Activated CD8-positive, alpha-beta memory T cell treated with anti-CD3 and anti-CD28 coated beads, Interleukin-2, amount 10 ng/mL, durations not matched to agents 7 days and 5 days (primary cell): Measurements from ENCODE around the gene CREB5. TPM values are rescaled to one million over a fixed set of nuclear protein-coding genes. Genes with fewer than 3 reads are reported as not detected.

Experiments
- ATAC-seq: fragments of 150-1000 bp; cut with Tn5 transposase; one replicate; pipeline ENCODE4 v1.10.0; 2021; ENCODE audit warnings: moderate library complexity
- CTCF ChIA-PET: fragments of 350-600 bp; sonication (Branson Sonifier 250); formaldehyde crosslinking; loops from one replicate; lab custom pipeline; 2021; ENCODE audit warnings: antibody characterized with exemption; lab: Charles Lee
- DNase-seq: peaks from one replicate; pipeline ENCODE4 v3.0.0-alpha.2; 2020
- H3K27ac Mint-ChIP-seq: one replicate; pipeline ENCODE4 v1.8.0; 2021; ENCODE audit warnings: mild to moderate bottlenecking, mixed read lengths
- H3K27me3 Mint-ChIP-seq: one replicate; pipeline ENCODE4 v1.8.0; 2021; ENCODE audit warnings: mixed read lengths
- H3K36me3 Mint-ChIP-seq: one replicate; pipeline ENCODE4 v1.8.0; 2021; ENCODE audit warnings: mild to moderate bottlenecking, mixed read lengths
- H3K4me1 Mint-ChIP-seq: one replicate; pipeline ENCODE4 v1.8.0; 2021; ENCODE audit warnings: mixed read lengths
- H3K4me3 Mint-ChIP-seq: one replicate; pipeline ENCODE4 v1.8.0; 2021; ENCODE audit warnings: mild to moderate bottlenecking, moderate library complexity, mixed read lengths
- H3K9me3 Mint-ChIP-seq: one replicate; pipeline ENCODE4 v1.8.0; 2022; ENCODE audit warnings: low read depth, mixed read lengths
- total RNA-seq, 2 experiments: library from RNA; stranded (reverse); gene quantifications; one replicate each; pipeline ENCODE4 v1.2.3, GENCODE V29; 2021

The CREB5 gene
- not detected for total RNA-seq

DNA sequence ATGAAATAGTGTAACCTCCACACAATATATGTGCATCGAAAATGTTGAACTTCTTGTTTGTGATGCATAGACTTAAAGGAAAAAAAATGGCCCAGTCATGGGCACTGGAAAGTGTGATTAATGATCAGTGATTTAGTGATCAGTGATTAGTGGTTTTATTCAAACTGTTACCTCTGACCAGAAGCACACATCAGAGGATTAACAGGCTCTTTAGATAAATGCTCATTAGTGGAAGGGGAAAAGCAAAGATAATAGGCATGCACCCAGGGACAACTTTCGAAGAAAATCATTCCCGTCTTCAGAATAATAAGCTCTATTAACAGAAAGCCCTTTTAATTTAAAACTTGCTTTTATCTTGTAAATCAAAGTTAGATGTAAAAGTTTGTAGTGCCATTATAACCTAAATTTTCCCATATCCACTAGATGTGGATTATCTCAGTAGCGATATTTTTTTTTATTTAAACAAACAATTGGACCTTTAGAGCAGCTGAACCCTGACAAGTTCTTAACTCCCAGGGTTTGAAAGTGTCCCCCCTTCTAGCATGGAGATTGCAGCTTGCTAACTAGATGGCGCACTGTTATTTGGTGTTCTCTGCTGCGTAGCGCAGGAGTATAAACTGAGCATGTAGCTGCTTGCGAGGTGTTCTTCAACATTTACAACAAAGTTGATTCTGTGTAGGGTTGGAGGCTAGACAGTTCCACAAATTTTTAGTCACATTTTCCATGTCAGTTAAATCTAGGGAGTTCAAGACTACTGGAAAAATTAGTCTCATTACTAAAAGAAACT lies at the start of gene CREB5:
TSS of gene CREB5 (plus strand) at position 643 of the 787 bp plus-strand sequence. CDS start 397 bp downstream, outside the sequence.
- no peaks in the 10 kb centered on the region for H3K9me3 Mint-ChIP-seq

GRCh38 chr7:28362812-28363211 lies 49.5 kb upstream of the CREB5 start:
- ATAC-seq (no peak), DNase-seq (no peak)
- CTCF ChIA-PET = interaction anchor here (1.6 kb wide), 1 partner anchor 66 kb away, joined by 8 read pairs; no protein-coding TSS in a partner anchor
- H3K4me3 Mint-ChIP-seq = no peak overlapping the region
- H3K4me1 Mint-ChIP-seq = no peaks in the 10 kb centered on the region
- peaks cover 8% of the 10 kb centered on the region for H3K27me3 Mint-ChIP-seq
- no peaks in the 10 kb centered on the region for H3K9me3 Mint-ChIP-seq
- H3K36me3 Mint-ChIP-seq = no peaks in the 10 kb centered on the region
- no peak overlapping the region for H3K27ac Mint-ChIP-seq

More for the DNA sequence above, at the start of gene CREB5:
- Mint-ChIP-seq H3K4me3 (no peak within 1 kb of the TSS), H3K36me3 (no peaks in the 10 kb centered on the region), H3K4me1 (peaks cover 12% of the 10 kb centered on the region), H3K27ac (no peak within 1 kb of the TSS), H3K27me3 (peaks cover 71% of the 10 kb centered on the region)
- ATAC-seq (no peak), DNase-seq (no peak)
- CTCF ChIA-PET = no interaction called here

DNA sequence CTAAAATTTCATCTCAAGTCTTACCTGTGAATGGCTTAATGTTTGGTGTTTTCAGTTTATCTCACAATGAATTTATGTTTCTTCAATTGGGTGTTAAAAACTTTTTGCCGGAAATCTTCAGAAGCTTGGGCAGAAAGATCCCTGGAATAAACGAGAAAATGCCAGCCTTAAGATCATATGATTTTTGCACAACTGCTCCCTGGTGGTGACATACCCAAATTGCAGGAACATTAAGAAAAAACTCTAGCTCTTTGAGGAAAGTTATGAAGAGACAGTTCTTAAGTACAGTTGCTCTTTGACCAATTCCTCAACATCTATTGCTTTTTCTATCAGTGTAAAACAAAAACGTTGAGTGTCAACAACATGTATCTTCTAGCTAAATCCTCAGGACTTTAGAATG lies 48.2 kb upstream of the CREB5 start:
- Mint-ChIP-seq H3K9me3 (no peaks in the 10 kb centered on the region), H3K36me3 (no peaks in the 10 kb centered on the region), H3K27me3 (peaks cover 8% of the 10 kb centered on the region), H3K4me1 (no peaks in the 10 kb centered on the region), H3K27ac (no peak overlapping the region), H3K4me3 (no peak overlapping the region)
- no peak for DNase-seq
- CTCF ChIA-PET = interaction anchor here (1.2 to 1.6 kb wide), 2 partner anchors 67 to 302 kb away, joined by 3 to 8 read pairs; no protein-coding TSS in a partner anchor
- ATAC-seq = no peak

DNA sequence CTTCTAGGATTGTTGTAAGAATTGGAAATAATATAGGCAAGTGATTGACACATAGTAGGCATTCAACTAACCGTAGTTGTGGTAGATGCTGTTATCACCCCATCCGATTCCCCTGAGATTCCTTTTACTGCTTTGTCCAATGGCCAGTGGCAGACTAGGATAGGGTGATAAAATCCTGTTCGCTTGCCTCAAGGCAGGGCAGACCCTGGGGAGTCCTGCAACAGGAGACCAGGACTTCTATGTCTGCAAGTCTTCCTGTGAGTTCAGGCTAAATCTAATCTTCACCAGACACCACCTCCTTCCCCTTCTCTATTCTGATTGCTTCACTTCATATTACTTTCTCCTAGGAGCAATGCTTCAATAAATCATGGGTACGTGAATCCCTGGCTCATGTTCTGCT lies 42.8 kb upstream of the CREB5 start:
- H3K4me3 Mint-ChIP-seq = no peak overlapping the region
- ATAC-seq (no peak), DNase-seq (no peak)
- H3K36me3 Mint-ChIP-seq = no peaks in the 10 kb centered on the region
- no peaks in the 10 kb centered on the region for H3K4me1 Mint-ChIP-seq
- H3K9me3 Mint-ChIP-seq = no peaks in the 10 kb centered on the region
- H3K27ac Mint-ChIP-seq = no peak overlapping the region
- H3K27me3 Mint-ChIP-seq = peaks cover 11% of the 10 kb centered on the region
- CTCF ChIA-PET = no interaction called here

- DNase-seq = no peak
- CTCF ChIA-PET = interaction anchor here (0.7 kb wide), 1 partner anchor 72 kb away, joined by 4 read pairs; no protein-coding TSS in a partner anchor
These were observed 40.5 kb upstream of the CREB5 start for GRCh38 chr7:28371846-28372245.

DNA sequence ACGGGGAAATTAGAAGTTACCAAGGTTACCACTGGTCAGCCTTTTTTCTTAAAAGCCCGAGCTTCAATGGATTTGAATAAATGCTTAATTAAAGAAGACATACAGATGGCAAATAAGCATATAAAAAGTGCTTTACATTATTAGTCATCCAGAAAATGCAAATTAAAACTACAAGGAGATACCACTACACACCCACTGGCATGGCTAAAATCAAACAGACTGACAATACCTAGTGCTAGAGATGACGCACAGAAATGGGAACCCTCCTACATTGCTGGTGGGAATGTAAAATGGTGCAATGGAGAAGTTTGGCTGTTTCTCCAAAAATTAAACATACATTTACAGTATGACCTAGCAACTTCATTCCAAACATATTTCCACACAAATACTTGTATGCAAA lies 38.3 kb upstream of the CREB5 start:
- H3K4me1 Mint-ChIP-seq = no peaks in the 10 kb centered on the region
- no peak overlapping the region for H3K27ac Mint-ChIP-seq
- CTCF ChIA-PET = no interaction called here
- H3K4me3 Mint-ChIP-seq = no peak overlapping the region
- DNase-seq (no peak), ATAC-seq (no peak)
- no peaks in the 10 kb centered on the region for H3K9me3 Mint-ChIP-seq
- H3K36me3 Mint-ChIP-seq = no peaks in the 10 kb centered on the region
- peaks cover 5% of the 10 kb centered on the region for H3K27me3 Mint-ChIP-seq

More at GRCh38 chr7:28371846-28372245, 40.5 kb upstream of the CREB5 start:
- Mint-ChIP-seq H3K4me1 (no peaks in the 10 kb centered on the region), H3K27ac (no peak overlapping the region), H3K27me3 (peaks cover 5% of the 10 kb centered on the region), H3K4me3 (no peak overlapping the region), H3K36me3 (no peaks in the 10 kb centered on the region), H3K9me3 (no peaks in the 10 kb centered on the region)
- no peak for ATAC-seq

GRCh38 chr7:28375729-28376128 lies 36.6 kb upstream of the CREB5 start:
- no peaks in the 10 kb centered on the region for H3K36me3 Mint-ChIP-seq
- no peak for ATAC-seq
- no peak overlapping the region for H3K4me3 Mint-ChIP-seq
- peaks cover 5% of the 10 kb centered on the region for H3K27me3 Mint-ChIP-seq
- H3K4me1 Mint-ChIP-seq = no peaks in the 10 kb centered on the region
- no peaks in the 10 kb centered on the region for H3K9me3 Mint-ChIP-seq
- no peak for DNase-seq
- CTCF ChIA-PET = no interaction called here
- H3K27ac Mint-ChIP-seq = no peak overlapping the region

DNA sequence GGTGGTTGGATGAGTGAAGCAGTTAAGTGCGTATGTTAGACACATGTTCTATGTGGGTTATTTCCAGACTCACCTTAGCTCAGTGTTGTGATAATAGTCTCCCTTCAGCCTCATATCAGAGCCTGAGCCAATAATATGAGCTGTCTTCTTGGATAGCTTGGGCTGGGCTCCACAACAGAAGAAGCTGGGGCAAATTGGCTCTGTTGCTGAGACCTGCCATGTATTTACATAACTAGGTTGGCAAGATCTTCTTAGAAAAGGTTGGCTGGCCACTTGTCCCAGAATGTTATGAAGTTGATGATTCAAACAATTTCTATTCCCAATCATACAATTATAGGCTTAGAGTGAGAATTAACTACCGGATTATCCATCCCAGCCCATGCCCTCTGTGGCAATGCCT lies 35.7 kb upstream of the CREB5 start:
- DNase-seq = no peak
- H3K4me3 Mint-ChIP-seq = no peak overlapping the region
- peaks cover 5% of the 10 kb centered on the region for H3K27me3 Mint-ChIP-seq
- CTCF ChIA-PET = interaction anchor here (0.7 kb wide), 1 partner anchor 987 kb away, joined by 3 read pairs; no protein-coding TSS in a partner anchor
- ATAC-seq = no peak
- no peaks in the 10 kb centered on the region for H3K4me1 Mint-ChIP-seq
- no peaks in the 10 kb centered on the region for H3K36me3 Mint-ChIP-seq
- H3K27ac Mint-ChIP-seq = no peak overlapping the region
- no peaks in the 10 kb centered on the region for H3K9me3 Mint-ChIP-seq

DNA sequence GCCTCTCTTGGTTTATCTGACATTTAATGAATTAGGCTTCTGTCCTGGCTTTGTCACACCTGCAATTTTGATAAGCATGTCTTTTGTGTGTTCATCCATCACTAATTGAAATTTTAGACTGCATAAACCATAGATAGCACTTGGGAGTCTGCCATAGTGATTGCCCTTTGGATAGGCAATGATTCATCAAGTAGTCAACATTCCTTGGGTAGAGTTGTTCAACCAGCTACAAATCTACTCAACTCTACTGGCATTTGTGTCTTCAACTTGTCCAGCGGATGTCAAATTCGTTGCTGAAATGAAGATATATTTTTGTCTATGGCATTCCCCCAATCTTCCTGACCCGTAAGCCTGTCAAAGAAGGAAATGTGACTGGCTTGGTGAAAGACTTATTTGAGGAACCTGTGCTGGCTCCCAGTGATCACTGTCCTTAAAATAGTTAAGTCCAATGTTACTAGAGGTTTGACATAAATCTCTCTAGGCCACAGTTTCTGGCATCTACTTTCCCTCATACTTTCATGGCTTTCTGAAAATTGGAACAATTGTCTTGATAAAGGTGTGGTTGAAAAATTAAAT lies 33.7 kb upstream of the CREB5 start:
- DNase-seq = no peak
- Mint-ChIP-seq H3K27me3 (peaks cover 2% of the 10 kb centered on the region), H3K27ac (no peak overlapping the region), H3K4me1 (no peaks in the 10 kb centered on the region), H3K9me3 (no peaks in the 10 kb centered on the region), H3K36me3 (no peaks in the 10 kb centered on the region), H3K4me3 (no peak overlapping the region)
- no peak for ATAC-seq
- CTCF ChIA-PET = no interaction called here

GRCh38 chr7:28381466-28381865 lies 30.9 kb upstream of the CREB5 start:
- H3K27ac Mint-ChIP-seq = no peak overlapping the region
- H3K36me3 Mint-ChIP-seq = no peaks in the 10 kb centered on the region
- CTCF ChIA-PET = no interaction called here

GRCh38 chr7:28382144-28382543 lies 30.2 kb upstream of the CREB5 start:
- no peaks in the 10 kb centered on the region for H3K4me1 Mint-ChIP-seq
- CTCF ChIA-PET = no interaction called here

More at GRCh38 chr7:28381466-28381865, 30.9 kb upstream of the CREB5 start:
- Mint-ChIP-seq H3K9me3 (no peaks in the 10 kb centered on the region), H3K4me3 (no peak overlapping the region), H3K27me3 (peaks cover 5% of the 10 kb centered on the region), H3K4me1 (no peaks in the 10 kb centered on the region)
- DNase-seq = no peak
- no peak for ATAC-seq

DNA sequence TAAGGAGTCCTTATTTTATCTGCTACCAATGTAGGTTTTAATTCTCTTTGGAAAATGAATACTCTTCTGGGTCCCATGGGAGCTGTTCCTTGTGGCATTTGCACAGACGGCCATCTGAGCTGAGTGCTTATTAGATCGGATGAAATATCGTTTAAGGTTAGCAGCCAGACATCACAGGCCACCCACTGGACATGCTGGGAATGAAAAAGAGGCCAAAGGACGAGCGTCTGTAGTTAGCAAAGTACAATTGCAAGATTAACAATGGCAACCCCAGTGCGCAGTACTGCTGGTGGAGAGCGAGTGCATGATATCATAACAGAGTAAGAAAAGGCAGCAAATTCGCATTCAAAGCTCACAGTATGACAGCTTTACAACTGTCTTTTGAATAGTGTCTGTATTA lies 28.3 kb upstream of the CREB5 start:
- no peak overlapping the region for H3K4me3 Mint-ChIP-seq
- CTCF ChIA-PET = no interaction called here
- H3K27me3 Mint-ChIP-seq = peaks cover 19% of the 10 kb centered on the region
- H3K27ac Mint-ChIP-seq = no peak overlapping the region
- no peaks in the 10 kb centered on the region for H3K9me3 Mint-ChIP-seq
- no peak for DNase-seq
- no peaks in the 10 kb centered on the region for H3K36me3 Mint-ChIP-seq
- no peak for ATAC-seq
- H3K4me1 Mint-ChIP-seq = no peaks in the 10 kb centered on the region

More at GRCh38 chr7:28382144-28382543, 30.2 kb upstream of the CREB5 start:
- ATAC-seq (no peak), DNase-seq (no peak)
- Mint-ChIP-seq H3K27me3 (peaks cover 7% of the 10 kb centered on the region), H3K36me3 (no peaks in the 10 kb centered on the region), H3K27ac (no peak overlapping the region), H3K4me3 (no peak overlapping the region), H3K9me3 (no peaks in the 10 kb centered on the region)

DNA sequence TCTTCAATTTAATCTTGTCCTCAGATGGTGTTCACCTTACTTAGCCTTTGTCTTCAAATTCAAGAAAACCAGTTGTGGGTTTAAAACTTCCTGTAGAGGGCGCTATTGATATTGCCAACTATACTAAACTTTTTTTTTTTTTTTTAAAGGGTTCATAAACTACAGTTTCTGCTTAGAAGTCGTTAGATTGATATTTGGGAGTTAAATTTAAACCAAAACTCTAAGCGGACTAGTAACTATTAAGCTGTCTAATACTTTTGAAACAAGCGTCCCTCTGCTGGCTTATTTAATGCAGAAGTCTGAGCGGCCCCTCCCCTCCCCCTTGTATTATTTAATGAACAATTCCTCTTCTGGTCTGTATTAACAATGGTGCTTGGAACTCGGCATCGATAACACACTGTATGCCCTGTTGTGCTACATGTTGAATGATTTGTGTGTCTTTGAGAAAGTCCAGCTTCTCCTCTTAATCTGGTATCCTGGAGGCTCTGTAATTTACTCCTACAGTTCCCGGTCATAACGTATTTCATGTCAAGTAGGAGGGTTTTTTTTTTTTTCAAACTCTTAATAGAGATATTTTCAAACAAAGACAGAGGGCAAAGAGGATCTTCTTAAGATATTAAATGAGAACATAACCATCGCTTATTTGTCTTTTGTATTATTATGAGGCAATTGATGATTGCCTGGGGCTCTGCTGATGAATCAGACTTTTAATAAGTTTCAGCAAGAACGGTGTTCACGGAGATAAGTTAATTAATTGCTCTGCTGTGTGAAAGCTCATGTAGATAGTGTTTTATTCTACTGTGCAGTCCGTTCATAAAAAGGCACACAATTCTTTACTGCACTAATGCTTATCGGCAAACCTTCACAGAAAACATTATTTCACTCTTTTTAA lies 22.6 kb upstream of the CREB5 start:
- CTCF ChIA-PET = no interaction called here
- Mint-ChIP-seq H3K27me3 (peaks cover 29% of the 10 kb centered on the region), H3K9me3 (no peaks in the 10 kb centered on the region), H3K27ac (no peak overlapping the region), H3K4me1 (no peaks in the 10 kb centered on the region), H3K4me3 (no peak overlapping the region), H3K36me3 (no peaks in the 10 kb centered on the region)
- ATAC-seq = no peak
- no peak for DNase-seq
